ENCODE data around the gene SAMSN1.

SAMSN1 gene

GRCh38 chr21:14545906-14546480 lies at the start of gene SAMSN1:
Gene SAMSN1 (minus strand): TSS chr21:14546315. CDS start chr21:14546261, 54 bp downstream.
- DNase-seq = no peak

- no peak for DNase-seq
These were observed 49.3 kb upstream of the SAMSN1 start for GRCh38 chr21:14595449-14595848.

- no peak for DNase-seq
These were observed 48.9 kb upstream of the SAMSN1 start for GRCh38 chr21:14594967-14595366.

- DNase-seq = no peak
These were observed 47.1 kb upstream of the SAMSN1 start for GRCh38 chr21:14593230-14593629.

GRCh38 chr21:14592296-14593000 lies 46.3 kb upstream of the SAMSN1 start:
- no peak for DNase-seq

GRCh38 chr21:14591882-14592281 lies 45.8 kb upstream of the SAMSN1 start:
- peak in 2 of 14 donors; percentile 5 to 18 for DNase-seq

- DNase-seq = no peak
These were observed 45.3 kb upstream of the SAMSN1 start for GRCh38 chr21:14591377-14591776.

- DNase-seq = no peak
These were observed 43.9 kb upstream of the SAMSN1 start for GRCh38 chr21:14589855-14590563.

GRCh38 chr21:14587266-14587665 lies 41.2 kb upstream of the SAMSN1 start:
- no peak for DNase-seq

- no peak for DNase-seq
These were observed 39.0 kb upstream of the SAMSN1 start for GRCh38 chr21:14585122-14585521.

- no peak for DNase-seq
These were observed 38.4 kb upstream of the SAMSN1 start for GRCh38 chr21:14584357-14585095.

GRCh38 chr21:14583629-14584255 lies 37.6 kb upstream of the SAMSN1 start:
- no peak for DNase-seq

- DNase-seq = no peak
These were observed 37.0 kb upstream of the SAMSN1 start for GRCh38 chr21:14582934-14583628.

GRCh38 chr21:14581902-14582457 lies 35.9 kb upstream of the SAMSN1 start:
- no peak for DNase-seq

- DNase-seq = no peak
These were observed 27.1 kb upstream of the SAMSN1 start for GRCh38 chr21:14573244-14573643.

- no peak for DNase-seq
These were observed 26.2 kb upstream of the SAMSN1 start for GRCh38 chr21:14572204-14572780.

- no peak for DNase-seq
These were observed 23.8 kb upstream of the SAMSN1 start for GRCh38 chr21:14569868-14570267.

- DNase-seq = no peak
These were observed 23.0 kb upstream of the SAMSN1 start for GRCh38 chr21:14569026-14569621.

GRCh38 chr21:14567331-14568279 lies 21.5 kb upstream of the SAMSN1 start:
- no peak for DNase-seq

- no peak for DNase-seq
These were observed 20.8 kb upstream of the SAMSN1 start for GRCh38 chr21:14566894-14567293.
